ENCODE data around the gene TAL1. TPM values are rescaled to one million over a fixed set of nuclear protein-coding genes. Genes with fewer than 3 reads are reported as not detected.

The TAL1 gene
- total RNA-seq, 4 donors from 2014 or later, result 0.59 to 1.6 (median 0.70) TPM

- in situ Hi-C loops (cut with MboI; ENCODE audit: low sequenced_read_pairs in 4 of 4) (no loop called here), intact Hi-C loops (cut with DNase I; ENCODE audit: low total_unique reads) (no loop called here)
- ATAC-seq (no peak), DNase-seq (no peak)
- Histone ChIP-seq H3K4me1 (peaks cover 2 to 22% of the 10 kb centered on the region in 2 donors), H3K27ac (peak overlapping the region; percentile 60 to 77 (median 72)), H3K36me3 (no peaks in the 10 kb centered on the region), H3K9me3 (no peaks in the 10 kb centered on the region), H3K4me3 (peak overlapping the region; percentile 46 to 61 (median 54)), H3K27me3 (peaks cover 79 to 85% (median 81%) of the 10 kb centered on the region in 3 donors)
- TF ChIP-seq POLR2A (IDR thresholded peaks at IDR 0.05) (no peak), CTCF (IDR thresholded peaks at IDR 0.05 in 4 of 5, conservative IDR thresholded peaks at IDR 0.05 in 1 of 5) (no peak)
Measured at GRCh38 chr1:47229886-47230691, 1.9 kb downstream of the TAL1 start.

- peak; percentile 2 to 12 for TF ChIP-seq POLR2A (IDR thresholded peaks at IDR 0.05)
- TF ChIP-seq CTCF (IDR thresholded peaks at IDR 0.05 in 4 of 5, conservative IDR thresholded peaks at IDR 0.05 in 1 of 5), result no peak
- in situ Hi-C loops (cut with MboI; ENCODE audit: low sequenced_read_pairs in 4 of 4), result no loop called here
- no peak for ATAC-seq
- intact Hi-C loops (cut with DNase I; ENCODE audit: low total_unique reads), result no loop called here
- H3K27ac ChIP-seq, result peak overlapping the region; percentile 60 to 77 (median 72)
- no peaks in the 10 kb centered on the region for H3K36me3 ChIP-seq
- H3K9me3 ChIP-seq, result no peaks in the 10 kb centered on the region
- H3K4me1 ChIP-seq, result peaks cover 2 to 27% of the 10 kb centered on the region in 2 donors
- peak overlapping the region; percentile 46 to 61 (median 54) for H3K4me3 ChIP-seq
- H3K27me3 ChIP-seq, result peaks cover 87 to 94% (median 89%) of the 10 kb centered on the region in 3 donors
- DNase-seq, result no peak
Measured at GRCh38 chr1:47229031-47229885, 2.8 kb downstream of the TAL1 start.

GRCh38 chr1:47228644-47229030 is 3.4 kb downstream of the TAL1 start:
- H3K9me3 ChIP-seq, result no peaks in the 10 kb centered on the region
- ATAC-seq (peak; percentile 38 to 41), DNase-seq (no peak)
- no peak for TF ChIP-seq CTCF (IDR thresholded peaks at IDR 0.05 in 4 of 5, conservative IDR thresholded peaks at IDR 0.05 in 1 of 5)
- TF ChIP-seq POLR2A (IDR thresholded peaks at IDR 0.05), result peak; percentile 41 to 67
- peak overlapping the region; percentile 19 to 61 (median 54) for H3K4me3 ChIP-seq
- in situ Hi-C loops (cut with MboI; ENCODE audit: low sequenced_read_pairs in 4 of 4) (no loop called here), intact Hi-C loops (cut with DNase I; ENCODE audit: low total_unique reads) (no loop called here)
- peak overlapping the region; percentile 60 to 77 (median 72) for H3K27ac ChIP-seq
- peaks cover 2 to 27% of the 10 kb centered on the region in 2 donors for H3K4me1 ChIP-seq
- peaks cover 90 to 96% (median 96%) of the 10 kb centered on the region in 3 donors for H3K27me3 ChIP-seq
- no peaks in the 10 kb centered on the region for H3K36me3 ChIP-seq

- ATAC-seq (no peak), DNase-seq (no peak)
- H3K27me3 ChIP-seq, result peaks cover 91 to 99% (median 94%) of the 10 kb centered on the region in 3 donors
- no peaks in the 10 kb centered on the region for H3K9me3 ChIP-seq
- intact Hi-C loops (cut with DNase I; ENCODE audit: low total_unique reads), result no loop called here
- TF ChIP-seq POLR2A (IDR thresholded peaks at IDR 0.05) (no peak), CTCF (IDR thresholded peaks at IDR 0.05 in 4 of 5, conservative IDR thresholded peaks at IDR 0.05 in 1 of 5) (no peak)
- in situ Hi-C loops (cut with MboI; ENCODE audit: low sequenced_read_pairs in 4 of 4), result no loop called here
- peaks cover 2 to 27% of the 10 kb centered on the region in 2 donors for H3K4me1 ChIP-seq
- H3K36me3 ChIP-seq, result no peaks in the 10 kb centered on the region
- peak overlapping the region in 2 of 4 donors; percentile 75 to 77 for H3K27ac ChIP-seq
- H3K4me3 ChIP-seq, result no peak overlapping the region
Measured at GRCh38 chr1:47227341-47228232, 4.4 kb downstream of the TAL1 start.

Data from gastrocnemius medialis (tissue), 4 donors.